ENCODE results near the gene APOB. TPM values are rescaled to one million over a fixed set of nuclear protein-coding genes. Genes with fewer than 3 reads are reported as not detected.

APOB gene
- polyA plus RNA-seq, 2 of the 4 experiments (the other 2 are of a cell fraction) = under 0.01 TPM; not detected in 1

DNA sequence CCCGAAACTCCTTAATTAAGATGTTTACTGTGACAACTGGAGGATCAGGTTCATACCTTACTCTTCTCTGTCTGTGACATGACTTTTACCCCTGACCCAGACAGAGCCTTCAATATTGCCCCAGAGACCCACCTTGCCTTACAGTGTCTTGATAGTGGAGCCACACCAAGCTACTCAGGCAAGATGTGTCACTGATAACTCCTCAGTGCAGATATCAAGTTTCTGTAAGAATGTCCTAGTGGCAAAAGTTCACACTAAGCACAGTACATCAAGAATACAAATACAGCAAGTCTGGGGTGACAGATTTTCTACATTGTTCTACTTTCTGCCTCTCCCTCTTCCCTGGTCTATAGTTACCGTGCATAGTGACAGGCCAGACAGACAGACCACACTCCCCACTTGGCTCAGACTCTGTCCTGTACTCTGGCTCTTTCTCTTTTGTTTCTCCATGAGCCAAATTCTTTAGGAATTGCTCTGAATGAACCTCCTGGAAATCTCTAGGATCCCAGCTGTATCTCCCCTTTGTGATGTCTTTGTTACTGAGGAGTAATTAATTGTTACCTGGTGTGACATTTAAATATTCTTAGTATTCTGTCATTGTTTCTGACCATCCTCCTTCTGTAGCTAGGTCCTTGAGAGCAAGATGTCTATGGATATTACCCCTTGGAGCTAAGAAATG lies 24.1 kb upstream of the APOB start:
- FAIRE-seq (no peak), ATAC-seq (no peak), DNase-seq (ENCODE audit: low read depth in 1 of 2, low spot score in 1 of 2) (no peak)
- Histone ChIP-seq H3K4me2 (no peak overlapping the region), H3K4me3 (no peak overlapping the region), H3K4me1 (no peaks in the 10 kb centered on the region), H3K27ac (no peak overlapping the region), H3K9me3 (no peaks in the 10 kb centered on the region)
- 5% methylated on average over 2 of the region's 2 CpGs for WGBS (ENCODE audit: missing lambda C conversion rate)
- POLR2A ChIA-PET = interaction anchor here (0.7 kb wide), 1 partner anchor 244 kb away, joined by 10 read pairs; no protein-coding TSS in a partner anchor
- CTCF ChIA-PET = interaction anchor here (0.5 to 0.6 kb wide), 2 partner anchors 86 to 339 kb away, joined by 3 to 4 read pairs; no protein-coding TSS in a partner anchor
- TF ChIP-seq, protein P1, sequence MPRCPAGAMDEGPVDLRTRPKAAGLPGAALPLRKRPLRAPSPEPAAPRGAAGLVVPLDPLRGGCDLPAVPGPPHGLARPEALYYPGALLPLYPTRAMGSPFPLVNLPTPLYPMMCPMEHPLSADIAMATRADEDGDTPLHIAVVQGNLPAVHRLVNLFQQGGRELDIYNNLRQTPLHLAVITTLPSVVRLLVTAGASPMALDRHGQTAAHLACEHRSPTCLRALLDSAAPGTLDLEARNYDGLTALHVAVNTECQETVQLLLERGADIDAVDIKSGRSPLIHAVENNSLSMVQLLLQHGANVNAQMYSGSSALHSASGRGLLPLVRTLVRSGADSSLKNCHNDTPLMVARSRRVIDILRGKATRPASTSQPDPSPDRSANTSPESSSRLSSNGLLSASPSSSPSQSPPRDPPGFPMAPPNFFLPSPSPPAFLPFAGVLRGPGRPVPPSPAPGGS (IDR thresholded peaks at IDR 0.05) = no peak
- no peak for TF ChIP-seq HOXB5 (CRISPR knock-in tag; IDR thresholded peaks at IDR 0.05)
- no peak for TF ChIP-seq FOSL2 (IDR thresholded peaks at IDR 0.05)
- no peak for TF ChIP-seq FOSL2 (CRISPR knock-in tag; IDR thresholded peaks at IDR 0.05)
- TF ChIP-seq TP53 (CRISPR knock-in tag; IDR thresholded peaks at IDR 0.05) = no peak
- no peak for TF ChIP-seq GATA3 (IDR thresholded peaks at IDR 0.05; ENCODE audit: borderline replicate concordance)
- TF ChIP-seq EHF (CRISPR knock-in tag; IDR thresholded peaks at IDR 0.05) = no peak
- TF ChIP-seq, protein P2, sequence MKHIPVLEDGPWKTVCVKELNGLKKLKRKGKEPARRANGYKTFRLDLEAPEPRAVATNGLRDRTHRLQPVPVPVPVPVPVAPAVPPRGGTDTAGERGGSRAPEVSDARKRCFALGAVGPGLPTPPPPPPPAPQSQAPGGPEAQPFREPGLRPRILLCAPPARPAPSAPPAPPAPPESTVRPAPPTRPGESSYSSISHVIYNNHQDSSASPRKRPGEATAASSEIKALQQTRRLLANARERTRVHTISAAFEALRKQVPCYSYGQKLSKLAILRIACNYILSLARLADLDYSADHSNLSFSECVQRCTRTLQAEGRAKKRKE (CRISPR knock-in tag; IDR thresholded peaks at IDR 0.05; ENCODE audit: low read depth) = no peak
- TF ChIP-seq POLR2A (IDR thresholded peaks at IDR 0.05; ENCODE audit: low read length) = no peak
- TF ChIP-seq, protein P3, sequence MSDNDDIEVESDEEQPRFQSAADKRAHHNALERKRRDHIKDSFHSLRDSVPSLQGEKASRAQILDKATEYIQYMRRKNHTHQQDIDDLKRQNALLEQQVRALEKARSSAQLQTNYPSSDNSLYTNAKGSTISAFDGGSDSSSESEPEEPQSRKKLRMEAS (IDR thresholded peaks at IDR 0.05) = no peak
- TF ChIP-seq, protein P4, sequence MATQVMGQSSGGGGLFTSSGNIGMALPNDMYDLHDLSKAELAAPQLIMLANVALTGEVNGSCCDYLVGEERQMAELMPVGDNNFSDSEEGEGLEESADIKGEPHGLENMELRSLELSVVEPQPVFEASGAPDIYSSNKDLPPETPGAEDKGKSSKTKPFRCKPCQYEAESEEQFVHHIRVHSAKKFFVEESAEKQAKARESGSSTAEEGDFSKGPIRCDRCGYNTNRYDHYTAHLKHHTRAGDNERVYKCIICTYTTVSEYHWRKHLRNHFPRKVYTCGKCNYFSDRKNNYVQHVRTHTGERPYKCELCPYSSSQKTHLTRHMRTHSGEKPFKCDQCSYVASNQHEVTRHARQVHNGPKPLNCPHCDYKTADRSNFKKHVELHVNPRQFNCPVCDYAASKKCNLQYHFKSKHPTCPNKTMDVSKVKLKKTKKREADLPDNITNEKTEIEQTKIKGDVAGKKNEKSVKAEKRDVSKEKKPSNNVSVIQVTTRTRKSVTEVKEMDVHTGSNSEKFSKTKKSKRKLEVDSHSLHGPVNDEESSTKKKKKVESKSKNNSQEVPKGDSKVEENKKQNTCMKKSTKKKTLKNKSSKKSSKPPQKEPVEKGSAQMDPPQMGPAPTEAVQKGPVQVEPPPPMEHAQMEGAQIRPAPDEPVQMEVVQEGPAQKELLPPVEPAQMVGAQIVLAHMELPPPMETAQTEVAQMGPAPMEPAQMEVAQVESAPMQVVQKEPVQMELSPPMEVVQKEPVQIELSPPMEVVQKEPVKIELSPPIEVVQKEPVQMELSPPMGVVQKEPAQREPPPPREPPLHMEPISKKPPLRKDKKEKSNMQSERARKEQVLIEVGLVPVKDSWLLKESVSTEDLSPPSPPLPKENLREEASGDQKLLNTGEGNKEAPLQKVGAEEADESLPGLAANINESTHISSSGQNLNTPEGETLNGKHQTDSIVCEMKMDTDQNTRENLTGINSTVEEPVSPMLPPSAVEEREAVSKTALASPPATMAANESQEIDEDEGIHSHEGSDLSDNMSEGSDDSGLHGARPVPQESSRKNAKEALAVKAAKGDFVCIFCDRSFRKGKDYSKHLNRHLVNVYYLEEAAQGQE (IDR thresholded peaks at IDR 0.05) = no peak
- no peak for TF ChIP-seq MAFK (IDR thresholded peaks at IDR 0.05; ENCODE audit: partially characterized antibody)
- no peak for TF ChIP-seq ZNF302 (CRISPR knock-in tag; IDR thresholded peaks at IDR 0.05)
- no peak for TF ChIP-seq BHLHE40 (IDR thresholded peaks at IDR 0.05; ENCODE audit: low read depth, low read length)
- no peak for TF ChIP-seq NR3C1 (IDR thresholded peaks at IDR 0.05)
- TF ChIP-seq RAD21 (conservative IDR thresholded peaks at IDR 0.05 in 1 of 2, IDR thresholded peaks at IDR 0.05 in 1 of 2) = no peak
- no peak for TF ChIP-seq JUN (IDR thresholded peaks at IDR 0.05)
- no peak for TF ChIP-seq FOSB (CRISPR knock-in tag; IDR thresholded peaks at IDR 0.05)

DNA sequence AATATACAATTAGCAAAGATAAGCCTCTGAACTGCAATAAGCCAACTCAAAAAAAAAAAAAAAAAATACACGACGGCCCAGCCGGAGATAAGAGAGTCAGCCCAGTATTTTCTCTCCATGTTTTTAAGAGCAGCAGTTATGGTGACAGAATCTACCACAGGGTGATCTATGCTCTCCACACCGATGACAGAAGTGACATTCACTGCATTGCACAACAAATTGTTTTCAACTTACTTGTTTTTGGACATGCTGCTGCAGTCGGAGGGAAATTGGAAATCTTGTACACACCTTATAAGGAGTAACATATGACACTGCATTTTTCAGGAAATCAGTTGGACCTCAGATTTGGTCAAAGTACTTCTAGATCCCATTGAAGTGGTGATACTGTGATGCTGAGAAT lies 23.3 kb upstream of the APOB start:
- Histone ChIP-seq H3K4me2 (no peak overlapping the region), H3K4me1 (no peaks in the 10 kb centered on the region), H3K9me3 (no peaks in the 10 kb centered on the region), H3K4me3 (no peak overlapping the region), H3K27ac (no peak overlapping the region)
- ATAC-seq (no peak), DNase-seq (ENCODE audit: low read depth in 1 of 2, low spot score in 1 of 2) (no peak), FAIRE-seq (no peak)
- ChIA-PET POLR2A (no interaction called here), CTCF (no interaction called here)
- 31% methylated on average over 5 of the region's 5 CpGs for WGBS (ENCODE audit: missing lambda C conversion rate)
- TF ChIP-seq HOXA7 (CRISPR knock-in tag; IDR thresholded peaks at IDR 0.05) (no peak), CEBPB (IDR thresholded peaks at IDR 0.05) (no peak), JUNB (IDR thresholded peaks at IDR 0.05) (no peak), FOXS1 (CRISPR knock-in tag; IDR thresholded peaks at IDR 0.05) (no peak), PHF8 (IDR thresholded peaks at IDR 0.05; ENCODE audit: borderline replicate concordance, low read depth) (no peak), MYC (IDR thresholded peaks at IDR 0.05; ENCODE audit: borderline replicate concordance, low read length) (no peak)
- TF ChIP-seq, protein P5, sequence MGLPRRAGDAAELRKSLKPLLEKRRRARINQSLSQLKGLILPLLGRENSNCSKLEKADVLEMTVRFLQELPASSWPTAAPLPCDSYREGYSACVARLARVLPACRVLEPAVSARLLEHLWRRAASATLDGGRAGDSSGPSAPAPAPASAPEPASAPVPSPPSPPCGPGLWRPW (IDR thresholded peaks at IDR 0.05) = no peak
- TF ChIP-seq, protein P6, sequence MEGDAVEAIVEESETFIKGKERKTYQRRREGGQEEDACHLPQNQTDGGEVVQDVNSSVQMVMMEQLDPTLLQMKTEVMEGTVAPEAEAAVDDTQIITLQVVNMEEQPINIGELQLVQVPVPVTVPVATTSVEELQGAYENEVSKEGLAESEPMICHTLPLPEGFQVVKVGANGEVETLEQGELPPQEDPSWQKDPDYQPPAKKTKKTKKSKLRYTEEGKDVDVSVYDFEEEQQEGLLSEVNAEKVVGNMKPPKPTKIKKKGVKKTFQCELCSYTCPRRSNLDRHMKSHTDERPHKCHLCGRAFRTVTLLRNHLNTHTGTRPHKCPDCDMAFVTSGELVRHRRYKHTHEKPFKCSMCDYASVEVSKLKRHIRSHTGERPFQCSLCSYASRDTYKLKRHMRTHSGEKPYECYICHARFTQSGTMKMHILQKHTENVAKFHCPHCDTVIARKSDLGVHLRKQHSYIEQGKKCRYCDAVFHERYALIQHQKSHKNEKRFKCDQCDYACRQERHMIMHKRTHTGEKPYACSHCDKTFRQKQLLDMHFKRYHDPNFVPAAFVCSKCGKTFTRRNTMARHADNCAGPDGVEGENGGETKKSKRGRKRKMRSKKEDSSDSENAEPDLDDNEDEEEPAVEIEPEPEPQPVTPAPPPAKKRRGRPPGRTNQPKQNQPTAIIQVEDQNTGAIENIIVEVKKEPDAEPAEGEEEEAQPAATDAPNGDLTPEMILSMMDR (IDR thresholded peaks at IDR 0.05) = no peak
- TF ChIP-seq, protein P7, sequence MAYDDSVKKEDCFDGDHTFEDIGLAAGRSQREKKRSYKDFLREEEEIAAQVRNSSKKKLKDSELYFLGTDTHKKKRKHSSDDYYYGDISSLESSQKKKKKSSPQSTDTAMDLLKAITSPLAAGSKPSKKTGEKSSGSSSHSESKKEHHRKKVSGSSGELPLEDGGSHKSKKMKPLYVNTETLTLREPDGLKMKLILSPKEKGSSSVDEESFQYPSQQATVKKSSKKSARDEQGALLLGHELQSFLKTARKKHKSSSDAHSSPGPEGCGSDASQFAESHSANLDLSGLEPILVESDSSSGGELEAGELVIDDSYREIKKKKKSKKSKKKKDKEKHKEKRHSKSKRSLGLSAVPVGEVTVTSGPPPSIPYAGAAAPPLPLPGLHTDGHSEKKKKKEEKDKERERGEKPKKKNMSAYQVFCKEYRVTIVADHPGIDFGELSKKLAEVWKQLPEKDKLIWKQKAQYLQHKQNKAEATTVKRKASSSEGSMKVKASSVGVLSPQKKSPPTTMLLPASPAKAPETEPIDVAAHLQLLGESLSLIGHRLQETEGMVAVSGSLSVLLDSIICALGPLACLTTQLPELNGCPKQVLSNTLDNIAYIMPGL (CRISPR knock-in tag; IDR thresholded peaks at IDR 0.05; ENCODE audit: borderline replicate concordance) = no peak
- TF ChIP-seq, protein P2 (CRISPR knock-in tag; IDR thresholded peaks at IDR 0.05; ENCODE audit: low read depth) = no peak

All from A549 (cell line).